Measurements from ENCODE around the gene GRIA4. TPM values are rescaled to one million over a fixed set of nuclear protein-coding genes. Genes with fewer than 3 reads are reported as not detected.

GRIA4 gene
- total RNA-seq, 1 experiment from 2014 or later: not detected

GRCh38 chr11:105923807-105924206 is 313.9 kb downstream of the GRIA4 start:
- TF ChIP-seq EZH2 (IDR thresholded peaks at IDR 0.05; ENCODE audit: borderline replicate concordance, low read depth, low read length, poor library complexity, severe bottlenecking): no peak
- TF ChIP-seq, protein P1, sequence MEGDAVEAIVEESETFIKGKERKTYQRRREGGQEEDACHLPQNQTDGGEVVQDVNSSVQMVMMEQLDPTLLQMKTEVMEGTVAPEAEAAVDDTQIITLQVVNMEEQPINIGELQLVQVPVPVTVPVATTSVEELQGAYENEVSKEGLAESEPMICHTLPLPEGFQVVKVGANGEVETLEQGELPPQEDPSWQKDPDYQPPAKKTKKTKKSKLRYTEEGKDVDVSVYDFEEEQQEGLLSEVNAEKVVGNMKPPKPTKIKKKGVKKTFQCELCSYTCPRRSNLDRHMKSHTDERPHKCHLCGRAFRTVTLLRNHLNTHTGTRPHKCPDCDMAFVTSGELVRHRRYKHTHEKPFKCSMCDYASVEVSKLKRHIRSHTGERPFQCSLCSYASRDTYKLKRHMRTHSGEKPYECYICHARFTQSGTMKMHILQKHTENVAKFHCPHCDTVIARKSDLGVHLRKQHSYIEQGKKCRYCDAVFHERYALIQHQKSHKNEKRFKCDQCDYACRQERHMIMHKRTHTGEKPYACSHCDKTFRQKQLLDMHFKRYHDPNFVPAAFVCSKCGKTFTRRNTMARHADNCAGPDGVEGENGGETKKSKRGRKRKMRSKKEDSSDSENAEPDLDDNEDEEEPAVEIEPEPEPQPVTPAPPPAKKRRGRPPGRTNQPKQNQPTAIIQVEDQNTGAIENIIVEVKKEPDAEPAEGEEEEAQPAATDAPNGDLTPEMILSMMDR (conservative IDR thresholded peaks at IDR 0.05; ENCODE audit: low read depth, low read length): no peak
- ChIA-PET POLR2A (ENCODE audit: low non-redundant PET) (no interaction called here), CTCF (no interaction called here)
- intact Hi-C loops (cut with micrococcal nuclease; ENCODE audit: unreplicated experiment): no loop called here
- H3K9me3 ChIP-seq (ENCODE audit: low read depth, low read length, poor library complexity, severe bottlenecking): no peaks in the 10 kb centered on the region
- no peak overlapping the region for H3K4me3 ChIP-seq (ENCODE audit: low read depth, low read length, poor library complexity, severe bottlenecking)
- H3K36me3 ChIP-seq (ENCODE audit: insufficient read depth, low read length, poor library complexity, severe bottlenecking): no peaks in the 10 kb centered on the region
- no peaks in the 10 kb centered on the region for H3K27me3 ChIP-seq (replicated peaks; ENCODE audit: insufficient read depth, low read depth, low read length, poor library complexity)
- no peak for DNase-seq (ENCODE audit: low spot score)
- H3K4me1 ChIP-seq (ENCODE audit: insufficient read depth, low read length, poor library complexity, severe bottlenecking): no peaks in the 10 kb centered on the region
- BruUV-seq (replicated peaks): no TSS peak
- H3K27ac ChIP-seq (ENCODE audit: low read depth, low read length, poor library complexity, severe bottlenecking): no peak overlapping the region

GRCh38 chr11:105929084-105929955 is 319.4 kb downstream of the GRIA4 start:
- no peaks in the 10 kb centered on the region for H3K4me1 ChIP-seq (ENCODE audit: insufficient read depth, low read length, poor library complexity, severe bottlenecking)
- intact Hi-C loops (cut with micrococcal nuclease; ENCODE audit: unreplicated experiment): no loop called here
- DNase-seq (ENCODE audit: low spot score): no peak
- TF ChIP-seq, protein P1 (conservative IDR thresholded peaks at IDR 0.05; ENCODE audit: low read depth, low read length): no peak
- TF ChIP-seq EZH2 (IDR thresholded peaks at IDR 0.05; ENCODE audit: borderline replicate concordance, low read depth, low read length, poor library complexity, severe bottlenecking): no peak
- BruUV-seq (replicated peaks): no TSS peak
- no peaks in the 10 kb centered on the region for H3K9me3 ChIP-seq (ENCODE audit: low read depth, low read length, poor library complexity, severe bottlenecking)
- ChIA-PET CTCF (no interaction called here), POLR2A (ENCODE audit: low non-redundant PET) (no interaction called here)
- H3K36me3 ChIP-seq (ENCODE audit: insufficient read depth, low read length, poor library complexity, severe bottlenecking): no peaks in the 10 kb centered on the region
- H3K4me3 ChIP-seq (ENCODE audit: low read depth, low read length, poor library complexity, severe bottlenecking): no peak overlapping the region
- no peak overlapping the region for H3K27ac ChIP-seq (ENCODE audit: low read depth, low read length, poor library complexity, severe bottlenecking)
- no peaks in the 10 kb centered on the region for H3K27me3 ChIP-seq (replicated peaks; ENCODE audit: insufficient read depth, low read depth, low read length, poor library complexity)

- H3K36me3 ChIP-seq (ENCODE audit: insufficient read depth, low read length, poor library complexity, severe bottlenecking): no peaks in the 10 kb centered on the region
- no peak for DNase-seq (ENCODE audit: low spot score)
- intact Hi-C loops (cut with micrococcal nuclease; ENCODE audit: unreplicated experiment): no loop called here
- TF ChIP-seq, protein P1 (conservative IDR thresholded peaks at IDR 0.05; ENCODE audit: low read depth, low read length): no peak
- no peak for TF ChIP-seq EZH2 (IDR thresholded peaks at IDR 0.05; ENCODE audit: borderline replicate concordance, low read depth, low read length, poor library complexity, severe bottlenecking)
- no peaks in the 10 kb centered on the region for H3K9me3 ChIP-seq (ENCODE audit: low read depth, low read length, poor library complexity, severe bottlenecking)
- H3K27me3 ChIP-seq (replicated peaks; ENCODE audit: insufficient read depth, low read depth, low read length, poor library complexity): no peaks in the 10 kb centered on the region
- CTCF ChIA-PET: no interaction called here
- H3K4me1 ChIP-seq (ENCODE audit: insufficient read depth, low read length, poor library complexity, severe bottlenecking): no peaks in the 10 kb centered on the region
- BruUV-seq (replicated peaks): no TSS peak
- no peak overlapping the region for H3K4me3 ChIP-seq (ENCODE audit: low read depth, low read length, poor library complexity, severe bottlenecking)
- H3K27ac ChIP-seq (ENCODE audit: low read depth, low read length, poor library complexity, severe bottlenecking): no peak overlapping the region
- POLR2A ChIA-PET (ENCODE audit: low non-redundant PET): no interaction called here
Measured at GRCh38 chr11:105933695-105934094, 323.8 kb downstream of the GRIA4 start.

All from A673 (cell line).